GM21367 (cell line): Measurements from ENCODE around the gene FER1L5.

ENCODE experiments used
- ATAC-seq: cut with Tn5 transposase; IDR thresholded peaks from one replicate; pipeline ENCODE4 v1.9.1; 2021; ENCODE audit not compliant: unreplicated experiment

FER1L5 gene

GRCh38 chr2:96679848-96680247 is 37.3 kb downstream of the FER1L5 start:
- no peak for ATAC-seq

- no peak for ATAC-seq
Observed at GRCh38 chr2:96680561-96681141, 38.1 kb downstream of the FER1L5 start.

DNA sequence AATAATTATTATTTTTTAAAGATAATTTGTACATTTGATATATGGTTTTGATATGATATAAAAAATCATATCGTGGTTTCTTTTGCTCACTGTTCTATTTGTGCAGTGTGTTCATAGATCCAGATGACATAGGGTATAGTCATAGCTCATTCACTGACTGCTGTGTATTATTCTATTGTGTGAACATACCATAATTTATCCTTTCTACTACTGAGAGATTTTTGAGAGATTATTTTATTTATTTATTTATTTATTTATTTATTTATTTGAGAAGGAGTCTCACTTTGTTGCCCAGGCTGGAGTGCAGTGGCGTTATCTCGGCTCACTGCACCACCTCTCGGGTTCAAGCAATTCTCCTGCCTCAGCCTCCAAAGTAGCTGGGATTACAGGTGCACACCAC is 39.0 kb downstream of the FER1L5 start:
- ATAC-seq = no peak

DNA sequence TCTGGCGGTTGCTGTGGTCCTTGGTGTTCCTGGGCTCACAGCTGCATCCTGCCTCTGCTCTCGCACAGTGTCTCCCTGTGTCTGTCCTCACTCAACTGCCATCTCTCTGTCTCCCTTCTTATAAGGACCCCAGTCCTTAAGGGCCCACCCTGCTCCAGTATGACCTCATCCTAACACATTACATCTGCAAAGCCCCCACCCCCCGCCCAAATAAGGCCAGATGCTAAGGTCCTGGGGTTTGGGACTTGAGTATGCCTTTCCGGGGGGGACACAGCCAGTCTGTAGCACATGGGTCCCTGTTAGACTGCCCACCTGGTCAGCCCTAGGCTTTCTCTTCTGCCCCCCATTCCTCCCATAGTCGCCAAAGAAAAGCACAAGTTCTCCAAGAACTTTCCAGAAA is 40.7 kb downstream of the FER1L5 start:
- no peak for ATAC-seq

- no peak for ATAC-seq
Observed at GRCh38 chr2:96683972-96684820, 41.6 kb downstream of the FER1L5 start.

GRCh38 chr2:96684883-96685576 is 42.5 kb downstream of the FER1L5 start:
- no peak for ATAC-seq

GRCh38 chr2:96685577-96686459 is 43.3 kb downstream of the FER1L5 start:
- ATAC-seq = no peak

- no peak for ATAC-seq
Observed at GRCh38 chr2:96687266-96687665, 44.7 kb downstream of the FER1L5 start.

DNA sequence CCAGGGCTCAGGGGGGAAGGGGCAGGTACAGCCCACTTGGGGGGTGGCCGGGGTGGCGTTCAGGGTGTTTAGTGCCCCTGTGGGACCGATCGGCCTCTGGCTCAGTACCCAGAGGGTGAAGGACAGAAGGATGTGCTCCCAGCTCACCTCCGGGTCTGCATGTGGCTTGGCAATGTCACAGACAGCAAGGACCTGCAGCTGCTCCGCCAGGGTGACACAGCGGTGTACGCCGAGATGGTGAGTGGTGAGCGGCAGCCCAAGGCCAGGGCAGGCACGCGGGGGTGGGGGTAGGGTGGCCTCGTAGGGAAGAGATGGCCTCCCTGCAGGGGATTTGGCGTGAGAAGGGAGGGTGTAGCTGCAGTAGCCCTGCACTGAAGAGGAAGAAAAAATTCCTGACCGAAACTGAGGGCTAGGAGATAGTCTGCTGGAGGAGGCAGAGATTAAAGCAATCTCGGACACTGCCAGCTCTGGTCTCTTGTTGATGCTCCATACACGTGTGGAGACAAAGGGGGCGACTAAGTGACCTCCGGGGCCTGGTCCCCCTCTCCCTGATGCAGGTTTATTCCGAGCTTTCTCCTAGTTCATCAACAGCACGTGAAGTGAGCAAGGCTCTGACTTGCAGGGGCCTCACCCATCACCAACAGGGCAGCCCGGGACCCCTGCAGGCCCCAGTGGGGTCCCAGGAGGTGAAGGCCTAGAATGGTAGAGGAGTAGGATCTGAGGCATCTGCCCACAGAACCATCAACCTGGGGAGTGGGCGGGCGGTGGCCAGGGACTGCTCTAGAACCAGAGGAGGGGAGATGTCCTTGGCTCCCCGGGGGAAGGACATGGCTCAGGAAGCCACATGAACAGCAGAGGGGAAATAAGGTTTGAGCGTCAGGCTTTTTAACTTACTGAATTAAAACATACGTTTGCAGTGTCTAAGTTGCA is 45.4 kb downstream of the FER1L5 start:
- ATAC-seq = no peak

- no peak for ATAC-seq
Observed at GRCh38 chr2:96688649-96689430, 46.3 kb downstream of the FER1L5 start.

DNA sequence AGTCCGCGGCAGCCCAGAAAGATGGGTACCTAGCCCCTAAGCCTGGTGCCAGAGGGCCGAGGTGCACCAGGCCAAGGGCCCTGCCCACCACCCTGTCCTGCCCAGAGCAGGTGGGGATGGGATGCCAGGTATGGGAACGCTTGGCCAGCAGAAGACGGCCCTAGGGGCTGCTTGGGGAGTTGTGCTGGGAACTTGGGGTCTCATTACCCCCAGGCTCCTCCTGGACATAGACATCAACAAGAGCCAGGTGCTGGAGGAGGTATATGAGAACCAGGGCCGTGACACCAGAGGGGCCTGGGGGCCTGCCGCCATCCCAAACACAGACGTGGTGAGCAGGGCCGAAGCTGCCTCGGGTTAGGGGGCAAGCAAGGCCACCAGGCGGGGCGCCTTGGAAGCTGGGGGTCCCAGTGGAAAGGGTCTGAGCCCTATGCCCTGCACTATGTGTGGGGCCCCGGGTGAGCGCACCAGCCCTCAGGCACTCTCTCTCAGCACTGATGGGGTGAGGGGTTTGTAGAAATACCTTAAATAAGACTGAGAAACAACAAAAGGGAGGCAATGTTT is 46.9 kb downstream of the FER1L5 start:
- no peak for ATAC-seq

DNA sequence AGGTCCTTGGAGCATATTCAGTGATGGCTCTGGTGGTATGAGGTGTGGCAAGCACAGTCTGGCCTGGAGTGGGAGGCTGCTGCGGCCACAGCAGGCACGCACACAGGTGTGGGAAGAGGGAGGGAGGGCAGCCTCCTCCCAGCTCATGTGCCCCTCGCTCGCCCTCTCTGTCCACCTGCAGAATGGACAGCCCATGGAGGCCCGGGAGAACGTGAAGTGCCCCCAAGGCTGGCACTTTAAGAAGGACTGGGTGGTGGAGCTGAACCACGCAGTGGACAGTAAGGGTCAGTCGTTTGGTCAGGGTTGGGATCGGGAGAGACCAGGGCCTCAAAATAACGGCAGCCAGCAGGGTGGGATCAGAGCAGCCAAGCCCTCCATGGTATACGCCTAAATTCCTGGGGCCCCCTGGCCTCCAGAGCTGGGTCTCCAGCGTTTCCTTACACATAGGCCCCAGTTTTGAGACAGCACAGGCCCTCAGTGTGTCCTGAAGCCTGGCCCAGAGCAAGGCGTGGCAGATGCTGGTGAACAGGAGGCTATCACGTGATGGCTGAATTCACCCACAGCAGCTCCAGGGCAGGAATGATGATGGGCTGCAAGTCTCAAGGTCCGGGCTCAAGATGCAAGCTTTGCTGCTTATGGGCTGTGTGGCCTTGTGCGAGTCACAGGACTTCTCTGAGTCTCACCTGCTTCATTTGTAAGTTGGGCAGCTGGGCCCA is 47.9 kb downstream of the FER1L5 start:
- ATAC-seq = no peak

DNA sequence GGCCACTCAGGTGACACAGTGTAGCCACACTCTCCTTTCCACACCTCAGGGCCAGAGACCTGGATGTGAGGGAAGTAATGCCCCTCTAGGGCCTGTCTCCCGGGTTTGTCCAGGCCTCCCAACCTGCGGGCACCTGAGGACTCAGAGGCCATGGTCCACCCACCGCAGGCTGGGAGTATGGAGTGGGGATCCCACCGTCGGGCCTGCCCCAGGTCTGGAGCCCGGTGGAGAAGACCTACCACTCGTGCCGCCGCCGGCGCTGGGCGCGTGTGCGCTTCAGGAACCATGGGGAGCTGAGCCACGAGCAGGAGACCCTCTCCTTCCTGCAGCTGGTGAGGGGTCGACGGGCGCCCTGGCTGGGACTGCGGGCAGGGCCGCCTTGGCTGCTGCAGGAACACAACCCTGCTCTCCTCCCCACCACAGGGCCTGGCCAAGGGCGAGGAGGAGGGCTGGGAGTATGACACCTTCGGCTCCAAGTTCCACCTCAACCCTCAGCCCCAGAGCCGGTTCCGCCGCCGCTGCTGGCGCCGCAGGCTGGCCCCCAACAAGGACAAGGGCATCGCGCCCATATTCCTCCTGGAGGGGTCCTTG is 48.6 kb downstream of the FER1L5 start:
- ATAC-seq = no peak

DNA sequence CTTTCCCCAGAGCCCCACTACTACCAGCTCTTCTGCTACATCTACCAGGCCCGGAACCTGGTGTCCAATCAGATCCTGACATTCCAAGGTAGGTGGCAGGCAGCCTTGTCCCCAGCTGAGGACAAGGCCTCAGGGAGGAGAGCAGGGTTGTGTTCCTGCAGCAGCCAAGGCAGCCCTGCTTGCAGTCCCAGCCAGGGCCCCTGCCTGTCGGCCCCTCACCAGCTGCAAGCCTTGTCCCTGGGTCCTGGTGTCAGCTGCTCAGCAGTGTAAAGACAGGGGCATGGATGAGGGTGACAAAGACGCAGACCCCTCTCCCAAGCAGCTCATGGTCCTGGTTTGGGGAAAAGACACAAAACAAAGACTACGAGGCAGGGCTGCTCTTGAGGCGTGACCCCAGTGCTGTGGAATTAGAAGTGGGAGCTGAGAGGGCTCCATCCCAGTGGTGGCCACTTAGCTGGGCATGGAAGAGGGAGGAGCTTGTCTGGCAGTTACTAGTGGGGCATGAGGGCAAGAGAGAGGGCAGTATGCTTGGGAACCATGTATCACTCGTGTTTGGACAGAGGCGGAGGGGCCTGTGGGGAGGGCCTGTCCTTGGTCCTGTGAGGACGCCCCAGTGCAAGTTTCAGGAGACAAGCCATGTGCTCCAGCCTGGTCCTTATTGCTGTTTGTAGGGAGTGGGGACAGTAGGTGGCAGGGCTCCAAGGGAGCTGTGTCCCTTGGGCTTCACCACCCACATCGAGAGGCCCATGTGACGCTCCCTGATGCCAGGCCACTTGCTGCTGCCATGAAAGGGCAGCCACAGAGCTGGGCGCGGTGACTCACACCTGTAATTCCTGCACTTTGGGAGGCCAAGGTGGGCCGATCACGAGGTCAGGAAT is 49.8 kb downstream of the FER1L5 start:
- no peak for ATAC-seq

DNA sequence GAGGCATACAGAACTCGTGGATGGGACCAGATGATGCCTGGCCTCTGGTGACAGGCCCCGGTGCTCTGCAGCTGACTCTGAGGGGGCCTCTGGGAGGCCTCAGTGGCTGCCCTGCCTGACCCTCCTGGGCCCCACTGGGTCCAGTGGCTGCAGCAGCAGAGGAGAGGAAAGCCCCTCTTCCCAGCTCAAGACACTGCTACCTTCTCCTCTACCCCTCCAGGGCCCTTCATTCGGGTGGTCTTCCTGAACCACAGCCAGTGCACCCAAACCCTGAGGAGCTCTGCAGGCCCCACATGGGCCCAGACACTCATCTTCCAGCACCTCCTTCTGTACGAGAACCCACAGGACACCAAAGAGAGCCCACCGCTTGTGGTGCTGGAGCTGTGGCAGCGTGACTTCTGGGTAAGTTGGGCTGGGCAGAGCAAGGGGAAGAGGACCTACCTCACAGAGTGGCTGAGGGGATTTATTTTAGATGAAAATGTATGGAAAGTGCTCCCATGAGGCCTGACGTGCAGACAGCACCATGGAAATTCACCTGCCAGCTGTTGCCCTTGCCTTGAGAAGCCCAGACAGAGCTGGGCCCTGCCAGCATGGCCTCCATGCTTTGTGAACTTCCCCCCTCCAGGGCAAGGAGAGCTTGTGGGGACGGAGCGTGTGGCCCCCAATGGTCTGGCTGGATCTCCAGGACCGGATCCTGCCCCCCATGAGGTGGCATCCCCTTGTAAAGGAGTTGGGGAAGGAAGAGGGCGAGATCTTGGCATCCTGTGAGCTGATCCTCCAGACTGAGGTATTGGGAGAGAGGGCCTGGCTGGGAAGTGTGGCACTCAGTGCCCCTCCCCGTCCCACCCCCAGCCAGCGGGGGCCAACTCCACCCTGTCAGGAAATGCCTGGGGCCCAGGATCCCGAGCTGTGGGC is 51.0 kb downstream of the FER1L5 start:
- no peak for ATAC-seq

DNA sequence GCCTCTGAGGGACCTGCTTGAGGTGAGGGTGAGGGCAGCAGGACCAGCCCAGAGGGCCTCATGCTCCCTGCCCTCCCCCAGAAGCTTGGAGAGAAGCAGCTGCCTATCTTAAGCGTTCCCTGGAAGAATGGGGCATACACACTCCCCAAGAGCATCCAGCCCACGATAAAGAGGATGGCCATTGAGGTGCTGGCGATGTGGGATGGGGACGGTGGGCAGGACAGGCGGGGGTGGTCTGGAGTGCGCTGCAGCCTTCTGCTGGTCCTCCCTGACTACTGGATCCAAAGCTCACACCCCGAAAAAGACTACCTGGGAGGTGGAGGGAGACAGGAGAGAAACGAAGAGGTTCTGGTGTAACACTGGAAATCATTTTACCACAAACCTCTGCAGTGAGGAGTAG is 51.7 kb downstream of the FER1L5 start:
- no peak for ATAC-seq
